CD8-positive, alpha-beta memory T cell (primary cell): ENCODE data around the gene ST3GAL4. TPM values are rescaled to one million over a fixed set of nuclear protein-coding genes. Genes with fewer than 3 reads are reported as not detected.

ENCODE experiments used
- CTCF ChIA-PET: fragments of 350-600 bp; sonication (Branson Sonifier 250); formaldehyde crosslinking; loops from one replicate; lab custom pipeline; 2021; ENCODE audit warnings: antibody characterized with exemption; lab: Charles Lee
- POLR2A ChIA-PET: fragments of 350-600 bp; sonication (Branson Sonifier 250); formaldehyde crosslinking; loops from one replicate; lab custom pipeline; 2021; ENCODE audit warnings: antibody characterized with exemption; lab: Charles Lee
- DNase-seq, 5 donors: peaks; one replicate each; pipeline versions ENCODE4 v3.0.0 to v3.0.0-alpha.2; 2020 to 2022; ENCODE audit warnings: mixed read lengths in 1 of 5
- H3K27ac ChIP-seq: one replicate; pipeline ENCODE4 v1.7.0; 2013; ENCODE audit warnings: low read depth, mild to moderate bottlenecking, low read length, moderate library complexity
- H3K27me3 ChIP-seq: 2 replicates; pipeline ENCODE4 v1.7.0; 2013; ENCODE audit warnings: low read length, mild to moderate bottlenecking; ENCODE audit not compliant: insufficient read depth, poor library complexity, severe bottlenecking
- H3K36me3 ChIP-seq: 2 replicates; pipeline ENCODE4 v1.7.0; 2013; ENCODE audit warnings: mild to moderate bottlenecking, low read length, moderate library complexity; ENCODE audit not compliant: insufficient read depth
- H3K4me1 ChIP-seq: 2 replicates; pipeline ENCODE4 v1.7.0; 2013; ENCODE audit warnings: mild to moderate bottlenecking, low read length, moderate library complexity; ENCODE audit not compliant: insufficient read depth
- H3K4me3 ChIP-seq: 2 replicates; pipeline ENCODE4 v1.7.0; 2013; ENCODE audit warnings: mild to moderate bottlenecking, low read length
- H3K9me3 ChIP-seq: 2 replicates; pipeline ENCODE4 v1.7.0; 2013; ENCODE audit warnings: mild to moderate bottlenecking, low read length
- H3K27ac Mint-ChIP-seq, 8 donors: one replicate each; pipeline ENCODE4 v1.8.0; 2020 to 2021; ENCODE audit warnings: mixed read lengths in 8 of 8, mild to moderate bottlenecking in 6 of 8, inconsistent platforms in 3 of 8, moderate library complexity in 3 of 8
- H3K27me3 Mint-ChIP-seq, 2 donors: one replicate each; pipeline ENCODE4 v1.8.0; 2020 to 2021; ENCODE audit warnings: mixed read lengths in 2 of 2, mild to moderate bottlenecking in 1 of 2, moderate library complexity in 1 of 2
- H3K36me3 Mint-ChIP-seq, 3 donors: one replicate each; pipeline ENCODE4 v1.8.0; 2020 to 2021; ENCODE audit warnings: mixed read lengths in 3 of 3, inconsistent platforms in 1 of 3, mild to moderate bottlenecking in 1 of 3
- H3K4me1 Mint-ChIP-seq, 3 donors: one replicate each; pipeline ENCODE4 v1.8.0; 2020 to 2021; ENCODE audit warnings: mixed read lengths in 3 of 3, inconsistent platforms in 1 of 3, mild to moderate bottlenecking in 1 of 3
- H3K4me3 Mint-ChIP-seq, 7 donors: one replicate each; pipeline ENCODE4 v1.8.0; 2020 to 2021; ENCODE audit warnings: mixed read lengths in 7 of 7, mild to moderate bottlenecking in 6 of 7, moderate library complexity in 4 of 7, inconsistent platforms in 2 of 7
- H3K9me3 Mint-ChIP-seq, 5 donors: one replicate each; pipeline ENCODE4 v1.8.0; 2020 to 2022; ENCODE audit warnings: mixed read lengths in 5 of 5, mild to moderate bottlenecking in 3 of 5, moderate library complexity in 2 of 5, inconsistent platforms in 1 of 5
- polyA plus RNA-seq: library from polyadenylated mRNA; unstranded; fragments of 300-500 nt; fragmentation: Illumina TruSeq; gene quantifications from one replicate; pipeline ENCODE4 v1.2.3, GENCODE V29; 2021
- total RNA-seq, 2 experiments: library from RNA; stranded (reverse); gene quantifications; one replicate each; pipeline ENCODE4 v1.2.3, GENCODE V29; 2021

ST3GAL4 gene
- total and polyA plus RNA-seq, 3 experiments from 2014 or later = 8.3 to 12.5 (median 11.0) TPM

- peaks cover 8 to 71% (median 22%) of the 10 kb centered on the region in 3 donors for H3K36me3 Mint-ChIP-seq
- Histone ChIP-seq H3K4me1 (peaks cover 24% of the 10 kb centered on the region), H3K27me3 (no peaks in the 10 kb centered on the region), H3K4me3 (no peak overlapping the region), H3K36me3 (peaks cover 22% of the 10 kb centered on the region), H3K9me3 (no peaks in the 10 kb centered on the region), H3K27ac (no peak overlapping the region)
- no peak overlapping the region for H3K4me3 Mint-ChIP-seq
- no peaks in the 10 kb centered on the region for H3K9me3 Mint-ChIP-seq
- DNase-seq = no peak
- ChIA-PET POLR2A (no interaction called here), CTCF (no interaction called here)
- H3K27ac Mint-ChIP-seq = peak overlapping the region in 7 of 8 donors; percentile 34 to 91 (median 84)
- peaks cover 0 to 1% of the 10 kb centered on the region in 2 donors for H3K27me3 Mint-ChIP-seq
- peaks cover 45 to 57% (median 49%) of the 10 kb centered on the region in 3 donors for H3K4me1 Mint-ChIP-seq
These were observed 24.2 kb upstream of the ST3GAL4 start for GRCh38 chr11:126331286-126331685.

- ChIA-PET POLR2A (no interaction called here), CTCF (no interaction called here)
- Histone ChIP-seq H3K27me3 (no peaks in the 10 kb centered on the region), H3K4me3 (no peak overlapping the region), H3K27ac (no peak overlapping the region), H3K36me3 (peaks cover 22% of the 10 kb centered on the region), H3K9me3 (no peaks in the 10 kb centered on the region), H3K4me1 (peaks cover 24% of the 10 kb centered on the region)
- DNase-seq = peak in 2 of 5 donors; percentile 47 to 64
- Mint-ChIP-seq H3K4me3 (peak overlapping the region in 5 of 7 donors; percentile 0 to 77 (median 55)), H3K4me1 (peaks cover 45 to 56% (median 48%) of the 10 kb centered on the region in 3 donors), H3K9me3 (no peaks in the 10 kb centered on the region), H3K27me3 (peaks cover 0 to 1% of the 10 kb centered on the region in 2 donors), H3K36me3 (peaks cover 8 to 76% (median 21%) of the 10 kb centered on the region in 3 donors), H3K27ac (peak overlapping the region in 7 of 8 donors; percentile 75 to 91 (median 85))
These were observed 23.2 kb upstream of the ST3GAL4 start for GRCh38 chr11:126332221-126332711.

GRCh38 chr11:126333142-126333541 is 22.3 kb upstream of the ST3GAL4 start:
- Mint-ChIP-seq H3K4me3 (peak overlapping the region in 2 of 7 donors; percentile 19 to 63), H3K9me3 (no peaks in the 10 kb centered on the region), H3K4me1 (peaks cover 36 to 50% (median 44%) of the 10 kb centered on the region in 3 donors), H3K36me3 (peaks cover 8 to 76% (median 18%) of the 10 kb centered on the region in 3 donors), H3K27ac (peak overlapping the region in 7 of 8 donors; percentile 24 to 85 (median 80)), H3K27me3 (peaks cover 0 to 1% of the 10 kb centered on the region in 2 donors)
- H3K4me1 ChIP-seq = peaks cover 24% of the 10 kb centered on the region
- no peaks in the 10 kb centered on the region for H3K9me3 ChIP-seq
- DNase-seq = no peak
- ChIA-PET CTCF (no interaction called here), POLR2A (no interaction called here)
- H3K36me3 ChIP-seq = peaks cover 22% of the 10 kb centered on the region
- no peak overlapping the region for H3K27ac ChIP-seq
- H3K4me3 ChIP-seq = no peak overlapping the region
- H3K27me3 ChIP-seq = no peaks in the 10 kb centered on the region

DNA sequence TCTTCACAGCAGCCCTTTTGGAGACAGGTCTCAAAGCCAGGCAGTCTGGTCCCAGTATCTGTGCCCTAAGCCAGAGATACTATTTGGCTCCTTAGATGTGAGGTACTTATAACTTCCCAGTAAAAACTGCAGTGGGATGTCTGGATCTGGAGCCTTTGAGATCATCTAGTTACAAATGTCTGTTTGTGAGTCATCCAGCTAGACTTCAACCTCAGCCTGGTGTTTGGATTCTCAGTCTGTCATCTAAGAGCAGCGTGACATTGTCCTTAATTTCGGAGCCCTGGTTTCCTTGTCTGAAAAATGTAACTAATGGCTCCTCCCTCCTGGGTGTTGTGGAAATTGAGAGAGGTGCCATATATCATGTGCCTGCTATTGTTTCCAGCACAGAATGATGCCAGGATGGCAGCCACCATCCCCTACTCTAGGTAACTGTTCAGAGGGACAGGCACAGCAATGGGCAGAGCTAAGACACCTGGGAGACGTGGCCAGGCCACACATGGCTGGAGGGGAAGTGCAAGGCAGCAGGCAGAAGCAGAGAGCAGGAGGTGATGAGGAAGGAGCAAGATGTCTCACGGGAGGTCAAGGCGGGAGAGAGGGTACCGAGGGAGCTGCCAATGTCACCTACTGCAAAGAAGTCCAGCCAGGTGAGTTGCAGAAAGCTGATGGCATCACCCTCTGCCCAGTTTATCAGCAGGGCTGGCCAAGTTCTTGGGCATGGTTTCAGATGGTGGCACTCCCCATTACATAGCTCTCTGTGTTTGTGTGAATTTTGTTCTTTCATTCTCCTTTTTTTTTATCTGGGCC is 20.6 kb upstream of the ST3GAL4 start:
- Histone ChIP-seq H3K27ac (no peak overlapping the region), H3K4me1 (peaks cover 12% of the 10 kb centered on the region), H3K36me3 (peaks cover 23% of the 10 kb centered on the region), H3K4me3 (no peak overlapping the region), H3K9me3 (no peaks in the 10 kb centered on the region), H3K27me3 (no peaks in the 10 kb centered on the region)
- Mint-ChIP-seq H3K36me3 (peaks cover 8 to 81% (median 21%) of the 10 kb centered on the region in 3 donors), H3K27ac (peak overlapping the region in 5 of 8 donors; percentile 23 to 94 (median 47)), H3K9me3 (no peaks in the 10 kb centered on the region), H3K4me1 (peaks cover 21 to 39% (median 33%) of the 10 kb centered on the region in 3 donors), H3K27me3 (peaks cover 0 to 1% of the 10 kb centered on the region in 2 donors), H3K4me3 (peak overlapping the region in 2 of 7 donors; percentile 27 to 63)
- ChIA-PET CTCF (interaction anchor here (1.1 kb wide), 1 partner anchor 15 kb away, joined by 3 read pairs; no protein-coding TSS in a partner anchor), POLR2A (no interaction called here)
- DNase-seq = no peak

GRCh38 chr11:126335463-126335760 is 20.1 kb upstream of the ST3GAL4 start:
- peaks cover 24% of the 10 kb centered on the region for H3K36me3 ChIP-seq

GRCh38 chr11:126336138-126336541 is 19.3 kb upstream of the ST3GAL4 start:
- peaks cover 10% of the 10 kb centered on the region for H3K4me1 ChIP-seq
- ChIA-PET POLR2A (no interaction called here), CTCF (no interaction called here)
- Mint-ChIP-seq H3K4me3 (peak overlapping the region in 5 of 7 donors; percentile 10 to 72 (median 63)), H3K27me3 (peaks cover 0 to 1% of the 10 kb centered on the region in 2 donors), H3K36me3 (peaks cover 10 to 87% (median 26%) of the 10 kb centered on the region in 3 donors), H3K9me3 (no peaks in the 10 kb centered on the region), H3K4me1 (peaks cover 15 to 35% (median 31%) of the 10 kb centered on the region in 3 donors), H3K27ac (peak overlapping the region in 7 of 8 donors; percentile 80 to 98 (median 94))
- no peaks in the 10 kb centered on the region for H3K9me3 ChIP-seq
- DNase-seq = peak in 1 of 5 donors; percentile 22
- peaks cover 27% of the 10 kb centered on the region for H3K36me3 ChIP-seq
- no peak overlapping the region for H3K27ac ChIP-seq
- no peak overlapping the region for H3K4me3 ChIP-seq
- H3K27me3 ChIP-seq = no peaks in the 10 kb centered on the region

More at GRCh38 chr11:126335463-126335760, 20.1 kb upstream of the ST3GAL4 start:
- no peak overlapping the region for H3K4me3 ChIP-seq
- Mint-ChIP-seq H3K27me3 (peaks cover 0 to 1% of the 10 kb centered on the region in 2 donors), H3K4me1 (peaks cover 16 to 35% (median 31%) of the 10 kb centered on the region in 3 donors), H3K9me3 (no peaks in the 10 kb centered on the region), H3K36me3 (peaks cover 8 to 82% (median 21%) of the 10 kb centered on the region in 3 donors), H3K27ac (peak overlapping the region in 5 of 8 donors; percentile 80 to 98 (median 86)), H3K4me3 (no peak overlapping the region)
- DNase-seq = no peak
- no peak overlapping the region for H3K27ac ChIP-seq
- CTCF ChIA-PET = interaction anchor here (1.1 kb wide), 1 partner anchor 16 kb away, joined by 3 read pairs; no protein-coding TSS in a partner anchor
- POLR2A ChIA-PET = no interaction called here
- no peaks in the 10 kb centered on the region for H3K9me3 ChIP-seq
- H3K4me1 ChIP-seq = peaks cover 12% of the 10 kb centered on the region
- H3K27me3 ChIP-seq = no peaks in the 10 kb centered on the region

GRCh38 chr11:126336671-126337101 is 18.8 kb upstream of the ST3GAL4 start:
- POLR2A ChIA-PET = no interaction called here
- H3K4me3 ChIP-seq = no peak overlapping the region
- Mint-ChIP-seq H3K27me3 (peaks cover 0 to 1% of the 10 kb centered on the region in 2 donors), H3K4me1 (peaks cover 11 to 33% (median 29%) of the 10 kb centered on the region in 3 donors), H3K27ac (peak overlapping the region in 7 of 8 donors; percentile 58 to 98 (median 94)), H3K36me3 (peaks cover 13 to 87% (median 30%) of the 10 kb centered on the region in 3 donors), H3K4me3 (peak overlapping the region in 1 of 7 donors; percentile 72), H3K9me3 (no peaks in the 10 kb centered on the region)
- DNase-seq = no peak
- H3K27me3 ChIP-seq = no peaks in the 10 kb centered on the region
- no peaks in the 10 kb centered on the region for H3K9me3 ChIP-seq
- H3K36me3 ChIP-seq = peaks cover 27% of the 10 kb centered on the region
- peaks cover 5% of the 10 kb centered on the region for H3K4me1 ChIP-seq
- H3K27ac ChIP-seq = no peak overlapping the region
- CTCF ChIA-PET = no interaction called here

DNA sequence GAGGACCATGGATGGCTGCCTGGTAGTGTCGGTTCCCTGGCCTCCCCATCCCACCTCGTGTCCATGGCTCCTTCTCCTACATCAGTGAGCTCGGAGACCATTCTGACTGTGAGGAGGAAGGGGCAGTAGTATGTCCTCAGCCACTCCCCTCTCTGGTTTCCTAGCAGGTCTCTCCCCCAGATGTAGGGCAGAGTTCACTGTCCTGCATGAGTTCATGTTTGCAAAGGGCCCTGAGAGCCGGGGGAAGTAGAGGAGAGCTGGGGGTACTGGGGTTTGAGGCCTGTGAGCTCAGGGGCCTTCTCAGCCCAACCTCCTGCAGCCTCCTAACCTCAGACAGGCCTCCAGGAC is 18.4 kb upstream of the ST3GAL4 start:
- Mint-ChIP-seq H3K4me1 (peaks cover 7 to 29% (median 26%) of the 10 kb centered on the region in 3 donors), H3K27me3 (peaks cover 0 to 1% of the 10 kb centered on the region in 2 donors), H3K36me3 (peaks cover 13 to 87% (median 34%) of the 10 kb centered on the region in 3 donors), H3K4me3 (no peak overlapping the region), H3K9me3 (no peaks in the 10 kb centered on the region), H3K27ac (peak overlapping the region in 6 of 8 donors; percentile 23 to 98 (median 91))
- no peak overlapping the region for H3K27ac ChIP-seq
- peaks cover under 1% of the 10 kb centered on the region for H3K4me1 ChIP-seq
- no peaks in the 10 kb centered on the region for H3K27me3 ChIP-seq
- POLR2A ChIA-PET = no interaction called here
- H3K9me3 ChIP-seq = no peaks in the 10 kb centered on the region
- DNase-seq = no peak
- H3K36me3 ChIP-seq = peaks cover 28% of the 10 kb centered on the region
- CTCF ChIA-PET = no interaction called here
- H3K4me3 ChIP-seq = no peak overlapping the region
